Calu3 (cell line): Measurements from ENCODE around the gene PIK3C2G. TPM values are rescaled to one million over a fixed set of nuclear protein-coding genes. Genes with fewer than 3 reads are reported as not detected.

ENCODE experiments used
- BruUV-seq: library from RNA; stranded (reverse); fragments of 400-500 nt; replicated peaks from 2 replicates; lab custom pipeline; 2021; lab: Mats Ljungman, UMichigan
- CTCF ChIA-PET: fragments of 300-600 bp; sonication (Branson Sonifier 250); formaldehyde crosslinking; loops from one replicate; lab custom pipeline; 2022; ENCODE audit warnings: antibody characterized with exemption; lab: Charles Lee
- DNase-seq: peaks from one replicate; pipeline ENCODE4 v3.0.0; 2022
- H3K27ac Mint-ChIP-seq: one replicate; pipeline ENCODE4 v1.8.0; 2022; ENCODE audit warnings: mixed read lengths; ENCODE audit not compliant: unreplicated experiment
- H3K27me3 Mint-ChIP-seq: one replicate; pipeline ENCODE4 v1.8.0; 2022; ENCODE audit warnings: mixed read lengths; ENCODE audit not compliant: unreplicated experiment
- H3K36me3 Mint-ChIP-seq: one replicate; pipeline ENCODE4 v1.8.0; 2022; ENCODE audit warnings: mild to moderate bottlenecking, moderate library complexity, mixed read lengths; ENCODE audit not compliant: insufficient read depth, unreplicated experiment
- H3K4me1 Mint-ChIP-seq: one replicate; pipeline ENCODE4 v1.8.0; 2022; ENCODE audit warnings: mild to moderate bottlenecking, low read depth, mixed read lengths; ENCODE audit not compliant: unreplicated experiment
- H3K4me3 Mint-ChIP-seq: one replicate; pipeline ENCODE4 v1.8.0; 2022; ENCODE audit warnings: mild to moderate bottlenecking, low read depth, moderate library complexity, mixed read lengths; ENCODE audit not compliant: unreplicated experiment
- H3K9me3 Mint-ChIP-seq: one replicate; pipeline ENCODE4 v1.8.0; 2022; ENCODE audit warnings: low read depth, mixed read lengths; ENCODE audit not compliant: unreplicated experiment
- intact Hi-C: fragments of 100-400 bp; cut with micrococcal nuclease; formaldehyde crosslinking; loops from one replicate; pipeline ENCODE4 v1.10.0; 2022; ENCODE audit not compliant: unreplicated experiment
- total RNA-seq: library from RNA; stranded (reverse); gene quantifications from 2 replicates; pipeline ENCODE4 v1.2.3, GENCODE V29; 2022
- TF ChIP-seq, protein P1 (sequence below): fragments of 200-600 bp; IDR thresholded peaks from one replicate; pipeline ENCODE4 v1.8.0; 2022; ENCODE audit warnings: antibody characterized with exemption; ENCODE audit not compliant: unreplicated experiment

Gene PIK3C2G
- total RNA-seq, 1 experiment from 2014 or later: 24.0 TPM

DNA sequence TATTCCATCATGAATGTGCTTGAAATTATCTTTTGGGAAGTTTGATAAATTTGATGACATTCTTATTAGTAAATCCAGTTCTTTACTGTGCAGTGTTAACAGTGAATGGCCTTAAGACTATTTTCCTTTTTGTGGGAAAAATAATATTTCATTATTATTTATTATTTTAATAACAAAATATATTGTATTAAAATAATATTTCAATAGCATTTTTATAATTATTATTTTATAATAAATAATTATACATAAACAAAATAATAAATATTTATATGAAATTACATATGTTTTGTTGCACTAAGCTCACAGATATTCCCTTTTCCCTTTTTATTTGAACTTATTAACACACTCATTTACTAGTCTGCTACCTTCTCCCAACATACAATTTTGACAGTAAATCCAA lies 33.6 kb downstream of the PIK3C2G start:
- CTCF ChIA-PET: interaction anchor here (1.3 to 1.4 kb wide), 2 partner anchors 19 to 146 kb away, joined by 3 to 4 read pairs; no protein-coding TSS in a partner anchor
- H3K27me3 Mint-ChIP-seq: no peaks in the 10 kb centered on the region
- no TSS peak for BruUV-seq
- H3K9me3 Mint-ChIP-seq: no peaks in the 10 kb centered on the region
- H3K36me3 Mint-ChIP-seq: peaks cover 42% of the 10 kb centered on the region
- TF ChIP-seq, protein P1, sequence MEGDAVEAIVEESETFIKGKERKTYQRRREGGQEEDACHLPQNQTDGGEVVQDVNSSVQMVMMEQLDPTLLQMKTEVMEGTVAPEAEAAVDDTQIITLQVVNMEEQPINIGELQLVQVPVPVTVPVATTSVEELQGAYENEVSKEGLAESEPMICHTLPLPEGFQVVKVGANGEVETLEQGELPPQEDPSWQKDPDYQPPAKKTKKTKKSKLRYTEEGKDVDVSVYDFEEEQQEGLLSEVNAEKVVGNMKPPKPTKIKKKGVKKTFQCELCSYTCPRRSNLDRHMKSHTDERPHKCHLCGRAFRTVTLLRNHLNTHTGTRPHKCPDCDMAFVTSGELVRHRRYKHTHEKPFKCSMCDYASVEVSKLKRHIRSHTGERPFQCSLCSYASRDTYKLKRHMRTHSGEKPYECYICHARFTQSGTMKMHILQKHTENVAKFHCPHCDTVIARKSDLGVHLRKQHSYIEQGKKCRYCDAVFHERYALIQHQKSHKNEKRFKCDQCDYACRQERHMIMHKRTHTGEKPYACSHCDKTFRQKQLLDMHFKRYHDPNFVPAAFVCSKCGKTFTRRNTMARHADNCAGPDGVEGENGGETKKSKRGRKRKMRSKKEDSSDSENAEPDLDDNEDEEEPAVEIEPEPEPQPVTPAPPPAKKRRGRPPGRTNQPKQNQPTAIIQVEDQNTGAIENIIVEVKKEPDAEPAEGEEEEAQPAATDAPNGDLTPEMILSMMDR: no peak
- H3K4me1 Mint-ChIP-seq: peaks cover 29% of the 10 kb centered on the region
- intact Hi-C loops: no loop called here
- no peak overlapping the region for H3K27ac Mint-ChIP-seq
- no peak overlapping the region for H3K4me3 Mint-ChIP-seq
- no peak for DNase-seq

DNA sequence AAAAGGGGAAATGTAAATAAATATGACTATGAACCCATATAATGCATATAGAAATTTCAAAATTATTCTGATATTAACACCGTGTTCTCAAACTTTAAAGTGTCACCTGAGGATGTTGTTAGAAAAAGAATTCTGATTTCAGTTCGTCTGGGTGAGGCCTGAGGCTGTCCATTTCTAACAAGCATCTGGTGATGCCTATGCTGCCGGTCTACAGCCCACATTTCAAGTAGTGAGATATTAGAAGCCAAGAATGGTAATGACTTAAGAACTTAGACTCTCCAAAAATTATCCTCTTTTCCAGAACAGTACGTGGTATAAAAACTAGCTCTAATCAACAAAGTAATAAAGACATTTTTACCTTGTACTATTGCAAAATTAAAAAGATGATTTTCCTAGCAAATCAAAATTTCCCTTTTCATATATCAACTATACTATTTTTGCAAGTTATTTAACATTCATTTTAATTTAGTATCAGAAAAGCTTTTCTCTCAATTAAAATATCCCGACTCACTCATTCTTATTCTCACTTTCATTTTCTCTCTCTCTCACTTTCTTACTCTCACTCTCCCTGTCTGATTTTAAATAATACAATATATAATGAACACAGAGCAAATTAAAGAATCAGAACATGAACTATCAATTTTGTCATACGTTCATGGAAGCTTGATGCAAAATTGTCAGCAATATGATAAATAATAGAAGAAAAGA lies 35.0 kb downstream of the PIK3C2G start:
- no peak for DNase-seq
- H3K4me3 Mint-ChIP-seq: peak overlapping the region; percentile 67
- H3K27ac Mint-ChIP-seq: peak overlapping the region; percentile 95
- BruUV-seq: TSS peak; percentile 14
- TF ChIP-seq, protein P1: no peak
- CTCF ChIA-PET: interaction anchor here (0.6 to 1.2 kb wide), 2 partner anchors 20 to 991 kb away, joined by 3 to 6 read pairs; no protein-coding TSS in a partner anchor
- H3K9me3 Mint-ChIP-seq: no peaks in the 10 kb centered on the region
- intact Hi-C loops: no loop called here
- H3K27me3 Mint-ChIP-seq: no peaks in the 10 kb centered on the region
- peaks cover 38% of the 10 kb centered on the region for H3K4me1 Mint-ChIP-seq
- H3K36me3 Mint-ChIP-seq: peaks cover 48% of the 10 kb centered on the region

DNA sequence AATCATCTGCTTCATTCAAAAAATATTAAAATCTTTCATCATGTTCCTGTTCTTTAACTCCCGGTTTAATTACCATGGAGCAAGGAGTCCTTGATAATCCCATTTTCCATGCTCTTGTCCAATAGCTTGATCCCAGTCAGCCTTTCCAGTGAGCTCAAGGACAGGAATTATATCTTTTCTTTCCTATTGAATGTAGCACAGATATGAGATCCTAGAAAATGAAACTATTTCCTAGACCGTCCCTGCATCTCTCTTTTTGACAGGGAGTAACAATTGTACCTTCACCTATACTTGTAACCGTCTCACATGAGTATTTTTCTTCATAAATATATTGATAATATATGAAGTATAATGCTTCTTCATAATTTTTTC lies 35.6 kb downstream of the PIK3C2G start:
- H3K9me3 Mint-ChIP-seq: no peaks in the 10 kb centered on the region
- CTCF ChIA-PET: interaction anchor here (1.2 kb wide), 1 partner anchor 21 kb away, joined by 6 read pairs; no protein-coding TSS in a partner anchor
- BruUV-seq: no TSS peak
- intact Hi-C loops: no loop called here
- H3K27me3 Mint-ChIP-seq: no peaks in the 10 kb centered on the region
- H3K4me1 Mint-ChIP-seq: peaks cover 44% of the 10 kb centered on the region
- TF ChIP-seq, protein P1: no peak
- H3K27ac Mint-ChIP-seq: peak overlapping the region; percentile 95
- no peak for DNase-seq
- H3K4me3 Mint-ChIP-seq: peak overlapping the region; percentile 67
- peaks cover 53% of the 10 kb centered on the region for H3K36me3 Mint-ChIP-seq

DNA sequence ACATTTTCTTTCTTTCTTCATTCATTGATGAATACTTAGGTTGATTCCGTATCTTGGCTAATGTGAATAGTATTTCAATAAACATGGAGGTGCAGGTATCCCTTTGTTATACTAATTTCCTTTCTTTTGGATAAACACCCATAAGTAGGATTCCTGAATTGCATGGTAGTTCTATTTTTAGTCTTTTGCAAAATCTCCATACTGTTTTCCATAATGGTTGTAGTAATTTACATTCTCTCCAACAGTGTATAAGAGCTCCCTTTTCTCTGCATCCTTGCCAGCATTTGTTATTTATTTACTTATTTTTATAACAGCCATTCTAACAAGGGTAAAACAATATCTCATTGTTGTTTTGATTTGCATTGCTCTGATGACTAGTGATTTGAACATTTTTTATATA lies 36.6 kb downstream of the PIK3C2G start:
- Mint-ChIP-seq H3K27me3 (no peaks in the 10 kb centered on the region), H3K9me3 (no peaks in the 10 kb centered on the region), H3K27ac (peak overlapping the region; percentile 95), H3K36me3 (peaks cover 56% of the 10 kb centered on the region), H3K4me1 (peaks cover 45% of the 10 kb centered on the region), H3K4me3 (peak overlapping the region; percentile 67)
- BruUV-seq: no TSS peak
- intact Hi-C loops: loop anchor here (2.0 kb wide), 2 partner anchors 31 to 155 kb away; no protein-coding TSS in a partner anchor
- TF ChIP-seq, protein P1: no peak
- CTCF ChIA-PET: interaction anchor here (0.6 kb wide), 1 partner anchor 1948 kb away, joined by 4 read pairs; no protein-coding TSS in a partner anchor
- no peak for DNase-seq
